Fibroblast of lung (primary cell): Measurements from ENCODE around the gene TMEM209. TPM values are rescaled to one million over a fixed set of nuclear protein-coding genes. Genes with fewer than 3 reads are reported as not detected.

Experiments used
- DNase-seq, 2 donors: peaks; one replicate each; pipeline versions ENCODE4 v3.0.0 to v3.0.0-alpha.2; 2010; ENCODE audit warnings: low read depth in 2 of 2
- H2AFZ ChIP-seq: 2 replicates; pipeline ENCODE4 v1.5.1; 2012; ENCODE audit warnings: low read length, control low read depth, inconsistent platforms
- H3K27ac ChIP-seq: 2 replicates; pipeline ENCODE4 v1.5.1; 2011; ENCODE audit warnings: low read length, control low read depth; ENCODE audit not compliant: insufficient read depth
- H3K27me3 ChIP-seq: 2 replicates; pipeline ENCODE4 v1.5.1; 2011; ENCODE audit warnings: mild to moderate bottlenecking, low read length; ENCODE audit not compliant: control insufficient read depth, insufficient read depth
- H3K36me3 ChIP-seq: 2 replicates; pipeline ENCODE4 v1.5.1; 2011; ENCODE audit warnings: low read length; ENCODE audit not compliant: control insufficient read depth, insufficient read depth
- H3K4me1 ChIP-seq: 2 replicates; pipeline ENCODE4 v1.5.1; 2011; ENCODE audit warnings: low read length; ENCODE audit not compliant: control insufficient read depth, insufficient read depth; ENCODE audit errors: extremely low read depth
- H3K4me2 ChIP-seq: 2 replicates; pipeline ENCODE4 v1.5.1; 2011; ENCODE audit warnings: low read length, control low read depth; ENCODE audit not compliant: insufficient read depth; ENCODE audit errors: extremely low read depth
- H3K4me3 ChIP-seq, 4 experiments: fragments of 200-600 bp in 1 of 4; sonication (generic) in 1 of 4; replicated peaks in 1 of 4; 2 replicates each; pipeline ENCODE4 v1.5.1; 2011 to 2016; ENCODE audit warnings: low read length in 4 of 4, low read depth in 3 of 4, mild to moderate bottlenecking in 3 of 4, control low read depth in 2 of 4, inconsistent platforms in 1 of 4, mixed read lengths in 1 of 4; ENCODE audit not compliant: insufficient read depth in 1 of 4; ENCODE audit errors: control extremely low read depth in 1 of 4
- H3K79me2 ChIP-seq: 2 replicates; pipeline ENCODE4 v1.5.1; 2012; ENCODE audit warnings: mild to moderate bottlenecking, low read length, inconsistent platforms; ENCODE audit not compliant: control insufficient read depth, insufficient read depth
- H3K9ac ChIP-seq: 2 replicates; pipeline ENCODE4 v1.5.1; 2011; ENCODE audit warnings: mild to moderate bottlenecking, low read length, control low read depth; ENCODE audit not compliant: insufficient read depth
- H3K9me3 ChIP-seq: 2 replicates; pipeline ENCODE4 v1.5.1; 2012; ENCODE audit warnings: low read depth, low read length; ENCODE audit not compliant: control insufficient read depth, insufficient read depth
- H4K20me1 ChIP-seq: 2 replicates; pipeline ENCODE4 v1.5.1; 2011; ENCODE audit warnings: low read length; ENCODE audit not compliant: control insufficient read depth, insufficient read depth; ENCODE audit errors: extremely low read depth
- CTCF ChIP-seq, 2 donors: IDR thresholded peaks in 1 of 2; conservative IDR thresholded peaks in 1 of 2; 1 replicate in 1 of 2; 2 replicates in 1 of 2; pipeline ENCODE4 v1.5.1; 2011 to 2012; ENCODE audit warnings: low read length in 2 of 2, control low read depth in 1 of 2, inconsistent platforms in 1 of 2, low read depth in 1 of 2, mild to moderate bottlenecking in 1 of 2
- EZH2 ChIP-seq: IDR thresholded peaks from 2 replicates; pipeline ENCODE4 v1.5.1; 2012; ENCODE audit warnings: low read length, control low read depth, mild to moderate bottlenecking; ENCODE audit errors: missing control alignments
- polyA plus RNA-seq, 2 donors: library from polyadenylated mRNA; depleted of rRNA in 1 of 2; stranded (reverse) in 1 of 2; unstranded in 1 of 2; fragments of >200 nt; gene quantifications; 2 replicates each; pipeline ENCODE4 v1.2.1, GENCODE V29; 2011 to 2012; ENCODE audit warnings: missing spikeins in 1 of 2
- total RNA-seq: library from RNA; depleted of rRNA; stranded (reverse); fragments of >200 nt; gene quantifications from 2 replicates; pipeline ENCODE4 v1.2.1, GENCODE V29; 2014

Gene TMEM209
- total and polyA plus RNA-seq, 2 donors (not counting 1 experiment from before 2014, with no cell fraction given) = 9.7 to 15.1 TPM

- no peak overlapping the region for H3K4me3 ChIP-seq
- no peaks in the 10 kb centered on the region for H3K79me2 ChIP-seq
- no peak overlapping the region for H3K27ac ChIP-seq
- TF ChIP-seq CTCF (conservative IDR thresholded peaks at IDR 0.05 in 1 of 2, IDR thresholded peaks at IDR 0.05 in 1 of 2; ENCODE audit: low read depth in 1 of 2, low read length in 2 of 2) (no peak), EZH2 (no peak)
- no peak overlapping the region for H2AFZ ChIP-seq
- no peak overlapping the region for H3K9ac ChIP-seq
- H3K4me1 ChIP-seq = no peaks in the 10 kb centered on the region
- no peak for DNase-seq
- peaks cover 4% of the 10 kb centered on the region for H3K36me3 ChIP-seq
- no peaks in the 10 kb centered on the region for H3K27me3 ChIP-seq
- no peak overlapping the region for H3K4me2 ChIP-seq
- H4K20me1 ChIP-seq = no peaks in the 10 kb centered on the region
- H3K9me3 ChIP-seq = no peaks in the 10 kb centered on the region
Measured at GRCh38 chr7:130131964-130132875, 73.0 kb downstream of the TMEM209 start.

GRCh38 chr7:130131191-130131834 lies 73.9 kb downstream of the TMEM209 start:
- Histone ChIP-seq H3K79me2 (no peaks in the 10 kb centered on the region), H3K9me3 (no peaks in the 10 kb centered on the region), H3K4me1 (no peaks in the 10 kb centered on the region), H3K4me3 (no peak overlapping the region), H3K27ac (no peak overlapping the region), H4K20me1 (no peaks in the 10 kb centered on the region), H3K4me2 (no peak overlapping the region), H3K27me3 (no peaks in the 10 kb centered on the region), H3K9ac (no peak overlapping the region), H3K36me3 (peaks cover 4% of the 10 kb centered on the region), H2AFZ (no peak overlapping the region)
- no peak for DNase-seq
- no peak for TF ChIP-seq CTCF (conservative IDR thresholded peaks at IDR 0.05 in 1 of 2, IDR thresholded peaks at IDR 0.05 in 1 of 2; ENCODE audit: low read depth in 1 of 2, low read length in 2 of 2)
- TF ChIP-seq EZH2 = no peak

GRCh38 chr7:130129011-130129411 lies 76.2 kb downstream of the TMEM209 start:
- TF ChIP-seq EZH2 (no peak), CTCF (conservative IDR thresholded peaks at IDR 0.05 in 1 of 2, IDR thresholded peaks at IDR 0.05 in 1 of 2; ENCODE audit: low read depth in 1 of 2, low read length in 2 of 2) (no peak)
- H3K36me3 ChIP-seq = peaks cover 4% of the 10 kb centered on the region
- no peak overlapping the region for H3K9ac ChIP-seq

More at GRCh38 chr7:130129011-130129411, 76.2 kb downstream of the TMEM209 start:
- Histone ChIP-seq H3K27ac (no peak overlapping the region), H4K20me1 (no peaks in the 10 kb centered on the region), H3K79me2 (no peaks in the 10 kb centered on the region), H3K27me3 (no peaks in the 10 kb centered on the region), H3K4me2 (no peak overlapping the region), H2AFZ (no peak overlapping the region), H3K9me3 (no peaks in the 10 kb centered on the region), H3K4me1 (no peaks in the 10 kb centered on the region), H3K4me3 (no peak overlapping the region)
- no peak for DNase-seq
